ENCODE data around the gene CD46. TPM values are rescaled to one million over a fixed set of nuclear protein-coding genes. Genes with fewer than 3 reads are reported as not detected.

CD46 gene
- total and polyA plus RNA-seq, 12 donors = 44.0 to 114 (median 94.6) TPM

DNA sequence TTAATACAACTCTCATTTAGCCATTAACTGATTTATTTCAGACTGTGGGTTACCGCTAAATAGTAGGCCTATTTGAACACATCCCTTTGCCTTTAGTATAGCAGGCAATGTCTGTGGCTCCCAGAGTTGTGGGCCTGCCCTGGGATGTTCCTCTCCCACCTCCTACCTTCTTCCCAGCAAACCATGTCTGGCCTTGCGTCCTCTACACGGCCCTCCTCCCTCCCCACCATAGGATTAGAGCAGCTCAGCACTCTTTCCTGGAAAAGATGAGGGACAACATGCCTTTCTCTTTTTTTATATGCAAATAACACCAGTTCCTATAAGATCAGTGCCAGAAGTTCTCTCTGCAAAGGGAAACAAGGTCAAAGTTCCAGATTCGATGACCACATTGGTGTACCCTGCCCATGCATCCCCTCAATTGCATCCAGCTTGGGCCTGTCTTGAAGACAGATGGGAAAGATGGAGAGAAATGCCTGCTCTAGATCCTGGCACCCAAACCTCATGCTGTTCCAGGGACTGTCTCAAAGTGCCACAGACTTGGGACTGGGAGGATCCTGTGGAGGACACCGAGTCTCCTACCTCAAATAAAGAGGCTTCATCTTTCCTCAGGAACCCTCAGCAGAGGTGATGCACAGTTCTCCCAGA, 57.2 kb downstream of the CD46 start:
- ATAC-seq (no peak), DNase-seq (no peak)
- Histone ChIP-seq H3K27ac (peak overlapping the region in 8 of 10 donors; percentile 20 to 81 (median 70)), H3K4me1 (peaks cover 70 to 100% (median 100%) of the 10 kb centered on the region in 9 donors), H3K4me3 (no peak overlapping the region), H3K9me3 (no peaks in the 10 kb centered on the region), H3K27me3 (no peaks in the 10 kb centered on the region), H3K36me3 (peaks cover 3 to 100% (median 47%) of the 10 kb centered on the region in 9 donors)
- TF ChIP-seq, protein P1, sequence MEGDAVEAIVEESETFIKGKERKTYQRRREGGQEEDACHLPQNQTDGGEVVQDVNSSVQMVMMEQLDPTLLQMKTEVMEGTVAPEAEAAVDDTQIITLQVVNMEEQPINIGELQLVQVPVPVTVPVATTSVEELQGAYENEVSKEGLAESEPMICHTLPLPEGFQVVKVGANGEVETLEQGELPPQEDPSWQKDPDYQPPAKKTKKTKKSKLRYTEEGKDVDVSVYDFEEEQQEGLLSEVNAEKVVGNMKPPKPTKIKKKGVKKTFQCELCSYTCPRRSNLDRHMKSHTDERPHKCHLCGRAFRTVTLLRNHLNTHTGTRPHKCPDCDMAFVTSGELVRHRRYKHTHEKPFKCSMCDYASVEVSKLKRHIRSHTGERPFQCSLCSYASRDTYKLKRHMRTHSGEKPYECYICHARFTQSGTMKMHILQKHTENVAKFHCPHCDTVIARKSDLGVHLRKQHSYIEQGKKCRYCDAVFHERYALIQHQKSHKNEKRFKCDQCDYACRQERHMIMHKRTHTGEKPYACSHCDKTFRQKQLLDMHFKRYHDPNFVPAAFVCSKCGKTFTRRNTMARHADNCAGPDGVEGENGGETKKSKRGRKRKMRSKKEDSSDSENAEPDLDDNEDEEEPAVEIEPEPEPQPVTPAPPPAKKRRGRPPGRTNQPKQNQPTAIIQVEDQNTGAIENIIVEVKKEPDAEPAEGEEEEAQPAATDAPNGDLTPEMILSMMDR (IDR thresholded peaks at IDR 0.05) = no peak
- WGBS, 2 donors = 69 to 84% methylated on average over 5 of the region's 5 CpGs
- intact Hi-C loops (cut with DNase I) = loop anchor here in 1 of 10 donors (5.0 kb wide), 1 partner anchor 153 kb away; no protein-coding TSS in a partner anchor

GRCh38 chr1:207810173-207810572, 58.3 kb downstream of the CD46 start:
- TF ChIP-seq, protein P1 (IDR thresholded peaks at IDR 0.05) = no peak
- no peaks in the 10 kb centered on the region for H3K9me3 ChIP-seq
- no peak for ATAC-seq
- peaks cover 0 to 100% (median 48%) of the 10 kb centered on the region in 9 donors for H3K36me3 ChIP-seq
- H3K27ac ChIP-seq = peak overlapping the region in 9 of 10 donors; percentile 37 to 81 (median 75)
- no peaks in the 10 kb centered on the region for H3K27me3 ChIP-seq
- intact Hi-C loops (cut with DNase I) = no loop called here
- H3K4me3 ChIP-seq = no peak overlapping the region
- H3K4me1 ChIP-seq = peaks cover 76 to 100% (median 100%) of the 10 kb centered on the region in 9 donors
- DNase-seq = no peak
- 83 to 98% methylated on average over 2 of the region's 2 CpGs for WGBS, 2 donors

- Histone ChIP-seq H3K4me3 (peak overlapping the region in 1 of 10 donors; percentile 16), H3K9me3 (no peaks in the 10 kb centered on the region), H3K36me3 (peaks cover 0 to 100% (median 49%) of the 10 kb centered on the region in 9 donors), H3K27me3 (no peaks in the 10 kb centered on the region), H3K4me1 (peaks cover 73 to 100% (median 100%) of the 10 kb centered on the region in 9 donors), H3K27ac (peak overlapping the region; percentile 17 to 81 (median 72))
- WGBS, 2 donors = 66 to 74% methylated on average over 9 of the region's 9 CpGs
- intact Hi-C loops (cut with DNase I) = no loop called here
- DNase-seq = no peak
- TF ChIP-seq, protein P1 (IDR thresholded peaks at IDR 0.05) = no peak
- ATAC-seq = no peak
Measured at GRCh38 chr1:207810606-207811295, 58.9 kb downstream of the CD46 start.

- no peaks in the 10 kb centered on the region for H3K9me3 ChIP-seq
- DNase-seq (no peak), ATAC-seq (no peak)
- TF ChIP-seq, protein P1 (IDR thresholded peaks at IDR 0.05) = no peak
- H3K4me3 ChIP-seq = peak overlapping the region in 1 of 10 donors; percentile 16
- WGBS, 2 donors = 84 to 92% methylated on average over 8 of the region's 8 CpGs
- intact Hi-C loops (cut with DNase I) = no loop called here
- peak overlapping the region; percentile 46 to 95 (median 75) for H3K27ac ChIP-seq
- H3K27me3 ChIP-seq = no peaks in the 10 kb centered on the region
- H3K4me1 ChIP-seq = peaks cover 74 to 100% (median 100%) of the 10 kb centered on the region in 9 donors
- peaks cover 0 to 100% (median 49%) of the 10 kb centered on the region in 9 donors for H3K36me3 ChIP-seq
Measured at GRCh38 chr1:207811319-207811718, 59.5 kb downstream of the CD46 start.
